ENCODE measurements around the gene ALG10B.

DNA sequence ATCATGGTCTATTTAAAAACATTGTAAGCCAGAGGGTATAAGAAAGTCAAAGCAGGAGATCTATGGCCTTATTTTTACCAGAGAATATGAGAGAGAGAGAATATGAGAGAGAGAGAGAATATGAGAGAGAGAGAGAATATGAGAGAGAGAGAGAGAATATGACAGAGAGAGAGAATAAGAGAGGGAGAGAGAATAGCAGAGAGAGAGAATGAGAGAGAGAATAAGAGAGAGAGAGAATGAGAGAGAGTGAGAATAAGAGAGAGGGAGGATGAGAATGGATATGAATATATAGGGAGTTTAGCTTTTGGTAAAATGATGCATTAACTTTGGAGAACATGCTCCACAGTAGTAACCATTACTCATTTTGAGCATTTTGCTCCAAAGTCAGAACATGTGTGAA lies 48.0 kb upstream of the ALG10B start:
- TF ChIP-seq POLR2AphosphoS5 (IDR thresholded peaks at IDR 0.05; ENCODE audit: borderline replicate concordance, low read depth, low read length): no peak
- no peak for TF ChIP-seq EZH2 (IDR thresholded peaks at IDR 0.05)

All from SK-N-MC (cell line).